ENCODE results near the gene STARD9. TPM values are rescaled to one million over a fixed set of nuclear protein-coding genes. Genes with fewer than 3 reads are reported as not detected.

Gene STARD9
- total and polyA plus RNA-seq, 9 of the 15 experiments (the other 6 are each of a cell fraction or from before 2014, with no cell fraction given): 0.45 to 6.0 (median 3.6) TPM

DNA sequence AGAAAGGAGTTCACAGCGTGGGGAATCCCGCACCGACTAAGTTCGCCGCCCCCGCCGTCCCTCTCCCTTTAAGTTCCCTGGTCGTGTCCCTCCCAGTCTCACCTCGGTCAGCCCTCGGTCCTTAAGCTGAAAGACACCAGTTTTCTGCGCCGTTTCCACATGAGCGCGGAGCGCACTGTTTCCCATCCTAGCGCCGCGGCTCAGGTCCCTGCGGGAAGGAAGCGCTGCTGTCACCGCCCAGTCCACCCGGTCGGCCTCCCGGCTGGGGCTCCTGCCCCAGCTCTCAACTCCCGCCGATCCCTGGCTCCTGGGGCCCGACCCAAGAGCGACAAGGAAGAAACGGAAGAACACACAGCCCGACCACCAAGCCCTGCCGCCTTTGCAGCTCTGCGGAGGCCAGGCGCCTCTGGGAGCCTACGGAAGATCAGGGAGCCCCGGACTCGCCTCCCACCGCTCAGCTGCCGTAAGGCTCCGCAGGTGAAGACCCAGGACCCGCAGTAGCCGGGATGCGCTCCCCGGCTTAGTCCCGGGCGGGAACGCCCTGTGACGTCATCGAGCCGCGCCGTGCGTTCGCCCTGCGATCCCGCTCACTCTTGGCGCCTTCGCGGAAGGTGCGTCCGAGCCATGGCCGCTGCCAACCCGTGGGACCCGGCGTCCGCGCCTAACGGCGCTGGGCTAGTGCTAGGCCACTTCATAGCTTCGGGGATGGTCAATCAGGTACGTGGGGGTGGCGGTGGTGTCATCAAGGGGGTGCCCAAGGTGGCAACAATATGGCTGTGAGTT is 27.0 kb upstream of the STARD9 start, which contains the start of the genes HAUS2 and LRRC57 (continued):
- TF ChIP-seq ZNF518B (CRISPR knock-in tag; IDR thresholded peaks at IDR 0.05) (no peak), MCM2 (IDR thresholded peaks at IDR 0.05; ENCODE audit: low read depth) (no peak), CBX3 (IDR thresholded peaks at IDR 0.05; ENCODE audit: borderline replicate concordance in 1 of 2, low read length in 2 of 2) (0 out of 3 replicates have a peak, but pooled peaks of 1 of the 2 experiments have one; percentile 38), PCBP1 (IDR thresholded peaks at IDR 0.05; ENCODE audit: low read depth, low read length, poor library complexity, severe bottlenecking) (peak; percentile 61), ZNF408 (CRISPR knock-in tag; IDR thresholded peaks at IDR 0.05; ENCODE audit: low read depth) (no peak), ILK (tag; IDR thresholded peaks at IDR 0.05; ENCODE audit: borderline replicate concordance, low read depth) (no peak), ILF3 (IDR thresholded peaks at IDR 0.05; ENCODE audit: borderline replicate concordance) (no peak), CEBPB (tag; IDR thresholded peaks at IDR 0.05) (no peak), ZNF140 (CRISPR knock-in tag; IDR thresholded peaks at IDR 0.05) (no peak), RBBP5 (IDR thresholded peaks at IDR 0.05; ENCODE audit: borderline replicate concordance, insufficient read depth, low read length, poor library complexity, severe bottlenecking) (peak; percentile 93), TRIM28 (IDR thresholded peaks at IDR 0.05) (no peak)
- TF ChIP-seq, protein P1, sequence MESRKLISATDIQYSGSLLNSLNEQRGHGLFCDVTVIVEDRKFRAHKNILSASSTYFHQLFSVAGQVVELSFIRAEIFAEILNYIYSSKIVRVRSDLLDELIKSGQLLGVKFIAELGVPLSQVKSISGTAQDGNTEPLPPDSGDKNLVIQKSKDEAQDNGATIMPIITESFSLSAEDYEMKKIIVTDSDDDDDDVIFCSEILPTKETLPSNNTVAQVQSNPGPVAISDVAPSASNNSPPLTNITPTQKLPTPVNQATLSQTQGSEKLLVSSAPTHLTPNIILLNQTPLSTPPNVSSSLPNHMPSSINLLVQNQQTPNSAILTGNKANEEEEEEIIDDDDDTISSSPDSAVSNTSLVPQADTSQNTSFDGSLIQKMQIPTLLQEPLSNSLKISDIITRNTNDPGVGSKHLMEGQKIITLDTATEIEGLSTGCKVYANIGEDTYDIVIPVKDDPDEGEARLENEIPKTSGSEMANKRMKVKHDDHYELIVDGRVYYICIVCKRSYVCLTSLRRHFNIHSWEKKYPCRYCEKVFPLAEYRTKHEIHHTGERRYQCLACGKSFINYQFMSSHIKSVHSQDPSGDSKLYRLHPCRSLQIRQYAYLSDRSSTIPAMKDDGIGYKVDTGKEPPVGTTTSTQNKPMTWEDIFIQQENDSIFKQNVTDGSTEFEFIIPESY (CRISPR knock-in tag; IDR thresholded peaks at IDR 0.05): no peak
- TF ChIP-seq, protein P2, sequence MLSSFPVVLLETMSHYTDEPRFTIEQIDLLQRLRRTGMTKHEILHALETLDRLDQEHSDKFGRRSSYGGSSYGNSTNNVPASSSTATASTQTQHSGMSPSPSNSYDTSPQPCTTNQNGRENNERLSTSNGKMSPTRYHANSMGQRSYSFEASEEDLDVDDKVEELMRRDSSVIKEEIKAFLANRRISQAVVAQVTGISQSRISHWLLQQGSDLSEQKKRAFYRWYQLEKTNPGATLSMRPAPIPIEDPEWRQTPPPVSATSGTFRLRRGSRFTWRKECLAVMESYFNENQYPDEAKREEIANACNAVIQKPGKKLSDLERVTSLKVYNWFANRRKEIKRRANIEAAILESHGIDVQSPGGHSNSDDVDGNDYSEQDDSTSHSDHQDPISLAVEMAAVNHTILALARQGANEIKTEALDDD (IDR thresholded peaks at IDR 0.05): no peak
